HG02970 (cell line): ENCODE measurements around the gene NUMB.

Source experiments
- ATAC-seq: cut with Tn5 transposase; IDR thresholded peaks from one replicate; pipeline ENCODE4 v1.9.1; 2021; ENCODE audit warnings: mild to moderate bottlenecking, moderate library complexity, moderate number of reproducible peaks; ENCODE audit not compliant: unreplicated experiment, low FRiP score

Gene NUMB

GRCh38 chr14:73466861-73467260 is 8.5 kb upstream of the NUMB start:
- no peak for ATAC-seq

- no peak for ATAC-seq
Measured at GRCh38 chr14:73465823-73466532, 7.6 kb upstream of the NUMB start.

GRCh38 chr14:73463411-73463810 is 5.1 kb upstream of the NUMB start:
- ATAC-seq = no peak

- ATAC-seq = no peak
Measured at GRCh38 chr14:73462815-73463214, 4.5 kb upstream of the NUMB start.

- ATAC-seq = no peak
Measured at GRCh38 chr14:73462048-73462715, 3.8 kb upstream of the NUMB start.

- no peak for ATAC-seq
Measured at GRCh38 chr14:73461478-73462047, 3.2 kb upstream of the NUMB start.

- no peak for ATAC-seq
Measured at GRCh38 chr14:73460691-73461127, 2.4 kb upstream of the NUMB start.

- ATAC-seq = no peak
Measured at GRCh38 chr14:73459959-73460358, 1.6 kb upstream of the NUMB start.

GRCh38 chr14:73457924-73458182 is 493 bp downstream of the NUMB start:
- no peak for ATAC-seq

GRCh38 chr14:73457041-73457923 is 1.1 kb downstream of the NUMB start:
- no peak for ATAC-seq

GRCh38 chr14:73455294-73455693 is 3.1 kb downstream of the NUMB start:
- no peak for ATAC-seq

- no peak for ATAC-seq
Measured at GRCh38 chr14:73452341-73453186, 5.8 kb downstream of the NUMB start.

GRCh38 chr14:73443758-73444157 is 14.6 kb downstream of the NUMB start:
- no peak for ATAC-seq

- no peak for ATAC-seq
Measured at GRCh38 chr14:73441286-73441685, 17.1 kb downstream of the NUMB start.

GRCh38 chr14:73438993-73439392 is 19.4 kb downstream of the NUMB start:
- no peak for ATAC-seq

- no peak for ATAC-seq
Measured at GRCh38 chr14:73437206-73437605, 21.1 kb downstream of the NUMB start.

- ATAC-seq = no peak
Measured at GRCh38 chr14:73432124-73432523, 26.2 kb downstream of the NUMB start.

GRCh38 chr14:73428353-73428824 is 30.0 kb downstream of the NUMB start:
- ATAC-seq = no peak

- ATAC-seq = no peak
Measured at GRCh38 chr14:73427516-73428264, 30.7 kb downstream of the NUMB start.
